ENCODE results near the gene ABHD6.

The ABHD6 gene

DNA sequence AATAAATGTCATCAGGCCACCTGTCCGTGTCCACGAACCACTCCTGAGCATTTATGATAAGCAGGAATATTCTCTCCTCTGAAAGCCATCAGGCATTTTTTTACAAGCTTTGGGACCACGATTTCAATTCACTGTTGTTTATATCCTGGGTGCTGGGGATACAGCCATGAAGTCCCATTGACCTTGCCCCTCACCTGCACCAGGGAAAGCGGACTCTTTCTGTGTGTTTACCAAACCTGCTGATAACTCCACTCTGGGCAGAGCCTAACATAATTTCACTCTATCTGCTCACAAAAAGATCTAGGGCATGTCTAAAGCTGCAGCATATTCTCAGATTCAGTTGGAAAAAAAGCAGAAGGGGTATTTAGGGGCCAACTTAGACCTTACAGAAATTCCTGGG lies 31.6 kb upstream of the ABHD6 start:
- Histone ChIP-seq H3K27ac (replicated peaks) (no peak overlapping the region), H3K4me3 (replicated peaks; ENCODE audit: insufficient read depth, low read length) (no peak overlapping the region), H3K27me3 (ENCODE audit: insufficient read depth, poor library complexity, severe bottlenecking) (no peaks in the 10 kb centered on the region)
- DNase-seq (ENCODE audit: low read depth in 1 of 2, low spot score in 1 of 2), result no peak
- no peak for TF ChIP-seq GABPA (IDR thresholded peaks at IDR 0.05; ENCODE audit: low read depth)
- TF ChIP-seq SPI1 (IDR thresholded peaks at IDR 0.05; ENCODE audit: borderline replicate concordance, low read depth), result no peak
- TF ChIP-seq, protein P1, sequence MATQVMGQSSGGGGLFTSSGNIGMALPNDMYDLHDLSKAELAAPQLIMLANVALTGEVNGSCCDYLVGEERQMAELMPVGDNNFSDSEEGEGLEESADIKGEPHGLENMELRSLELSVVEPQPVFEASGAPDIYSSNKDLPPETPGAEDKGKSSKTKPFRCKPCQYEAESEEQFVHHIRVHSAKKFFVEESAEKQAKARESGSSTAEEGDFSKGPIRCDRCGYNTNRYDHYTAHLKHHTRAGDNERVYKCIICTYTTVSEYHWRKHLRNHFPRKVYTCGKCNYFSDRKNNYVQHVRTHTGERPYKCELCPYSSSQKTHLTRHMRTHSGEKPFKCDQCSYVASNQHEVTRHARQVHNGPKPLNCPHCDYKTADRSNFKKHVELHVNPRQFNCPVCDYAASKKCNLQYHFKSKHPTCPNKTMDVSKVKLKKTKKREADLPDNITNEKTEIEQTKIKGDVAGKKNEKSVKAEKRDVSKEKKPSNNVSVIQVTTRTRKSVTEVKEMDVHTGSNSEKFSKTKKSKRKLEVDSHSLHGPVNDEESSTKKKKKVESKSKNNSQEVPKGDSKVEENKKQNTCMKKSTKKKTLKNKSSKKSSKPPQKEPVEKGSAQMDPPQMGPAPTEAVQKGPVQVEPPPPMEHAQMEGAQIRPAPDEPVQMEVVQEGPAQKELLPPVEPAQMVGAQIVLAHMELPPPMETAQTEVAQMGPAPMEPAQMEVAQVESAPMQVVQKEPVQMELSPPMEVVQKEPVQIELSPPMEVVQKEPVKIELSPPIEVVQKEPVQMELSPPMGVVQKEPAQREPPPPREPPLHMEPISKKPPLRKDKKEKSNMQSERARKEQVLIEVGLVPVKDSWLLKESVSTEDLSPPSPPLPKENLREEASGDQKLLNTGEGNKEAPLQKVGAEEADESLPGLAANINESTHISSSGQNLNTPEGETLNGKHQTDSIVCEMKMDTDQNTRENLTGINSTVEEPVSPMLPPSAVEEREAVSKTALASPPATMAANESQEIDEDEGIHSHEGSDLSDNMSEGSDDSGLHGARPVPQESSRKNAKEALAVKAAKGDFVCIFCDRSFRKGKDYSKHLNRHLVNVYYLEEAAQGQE (IDR thresholded peaks at IDR 0.05; ENCODE audit: insufficient replicate concordance, low read depth), result no peak
- TF ChIP-seq POLR2AphosphoS5 (IDR thresholded peaks at IDR 0.05; ENCODE audit: low read depth), result no peak
- TF ChIP-seq, protein P2, sequence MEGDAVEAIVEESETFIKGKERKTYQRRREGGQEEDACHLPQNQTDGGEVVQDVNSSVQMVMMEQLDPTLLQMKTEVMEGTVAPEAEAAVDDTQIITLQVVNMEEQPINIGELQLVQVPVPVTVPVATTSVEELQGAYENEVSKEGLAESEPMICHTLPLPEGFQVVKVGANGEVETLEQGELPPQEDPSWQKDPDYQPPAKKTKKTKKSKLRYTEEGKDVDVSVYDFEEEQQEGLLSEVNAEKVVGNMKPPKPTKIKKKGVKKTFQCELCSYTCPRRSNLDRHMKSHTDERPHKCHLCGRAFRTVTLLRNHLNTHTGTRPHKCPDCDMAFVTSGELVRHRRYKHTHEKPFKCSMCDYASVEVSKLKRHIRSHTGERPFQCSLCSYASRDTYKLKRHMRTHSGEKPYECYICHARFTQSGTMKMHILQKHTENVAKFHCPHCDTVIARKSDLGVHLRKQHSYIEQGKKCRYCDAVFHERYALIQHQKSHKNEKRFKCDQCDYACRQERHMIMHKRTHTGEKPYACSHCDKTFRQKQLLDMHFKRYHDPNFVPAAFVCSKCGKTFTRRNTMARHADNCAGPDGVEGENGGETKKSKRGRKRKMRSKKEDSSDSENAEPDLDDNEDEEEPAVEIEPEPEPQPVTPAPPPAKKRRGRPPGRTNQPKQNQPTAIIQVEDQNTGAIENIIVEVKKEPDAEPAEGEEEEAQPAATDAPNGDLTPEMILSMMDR (IDR thresholded peaks at IDR 0.05; ENCODE audit: insufficient read depth, low read length), result no peak

DNA sequence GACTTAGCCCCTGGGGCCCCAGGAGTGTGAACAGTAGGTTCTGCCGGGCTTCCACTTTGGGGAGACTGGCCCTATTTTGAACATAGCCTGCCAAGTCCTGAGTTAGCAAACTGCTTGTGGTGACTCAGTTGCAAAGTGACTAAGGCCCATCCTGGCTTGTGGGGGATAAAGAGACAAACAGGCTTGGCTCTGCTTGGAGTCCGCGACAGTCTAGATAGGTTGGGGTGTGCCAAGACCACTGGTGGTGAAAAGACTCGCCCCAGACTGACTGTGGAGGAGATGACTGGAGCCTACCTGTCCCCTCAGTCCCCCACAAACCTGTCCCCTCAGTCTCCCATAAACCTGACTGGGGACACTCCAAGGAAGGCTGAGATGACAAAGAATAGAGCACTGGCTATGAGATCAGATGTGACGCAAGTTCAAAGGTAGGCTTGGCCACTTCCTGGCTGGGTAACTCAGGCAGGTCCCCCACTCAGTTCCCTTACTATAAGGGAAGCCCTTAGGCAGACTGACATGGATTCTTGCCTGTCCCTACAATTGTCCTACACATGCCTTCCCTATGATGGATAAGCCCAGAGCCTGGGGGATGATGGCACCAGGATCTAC lies 31.1 kb upstream of the ABHD6 start:
- no peak for DNase-seq (ENCODE audit: low read depth in 1 of 2, low spot score in 1 of 2)
- no peak overlapping the region for H3K27ac ChIP-seq (replicated peaks)

DNA sequence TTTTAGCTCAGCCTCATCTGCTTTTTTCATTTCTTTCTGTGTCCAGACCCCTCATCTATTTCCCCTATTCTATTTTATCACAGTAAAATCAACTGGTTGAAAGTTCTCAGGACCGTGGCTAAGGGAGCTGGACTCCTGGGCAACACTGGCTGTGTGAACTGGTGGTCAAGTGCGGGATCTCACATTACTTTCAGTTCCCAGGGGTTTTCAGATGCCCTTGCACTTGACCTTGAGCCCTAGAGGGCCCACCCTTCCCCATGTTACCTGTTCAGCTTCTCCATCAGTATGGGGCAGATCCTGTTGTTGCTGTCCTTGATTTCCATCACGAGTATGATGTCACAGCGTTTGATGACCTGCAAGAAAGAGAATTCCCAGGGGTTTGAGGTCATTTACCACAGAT lies 29.6 kb upstream of the ABHD6 start:
- DNase-seq (ENCODE audit: low read depth in 1 of 2, low spot score in 1 of 2), result no peak
- Histone ChIP-seq H3K27ac (replicated peaks) (no peak overlapping the region), H3K27me3 (ENCODE audit: insufficient read depth, poor library complexity, severe bottlenecking) (no peaks in the 10 kb centered on the region), H3K4me3 (replicated peaks; ENCODE audit: insufficient read depth, low read length) (no peak overlapping the region)
- TF ChIP-seq, protein P2 (IDR thresholded peaks at IDR 0.05; ENCODE audit: insufficient read depth, low read length), result no peak
- TF ChIP-seq POLR2AphosphoS5 (IDR thresholded peaks at IDR 0.05; ENCODE audit: low read depth) (no peak), GABPA (IDR thresholded peaks at IDR 0.05; ENCODE audit: low read depth) (no peak), SPI1 (IDR thresholded peaks at IDR 0.05; ENCODE audit: borderline replicate concordance, low read depth) (no peak)
- TF ChIP-seq, protein P1 (IDR thresholded peaks at IDR 0.05; ENCODE audit: insufficient replicate concordance, low read depth), result no peak

More for the DNA sequence above, 31.1 kb upstream of the ABHD6 start:
- TF ChIP-seq GABPA (IDR thresholded peaks at IDR 0.05; ENCODE audit: low read depth), result no peak
- no peak for TF ChIP-seq POLR2AphosphoS5 (IDR thresholded peaks at IDR 0.05; ENCODE audit: low read depth)
- H3K4me3 ChIP-seq (replicated peaks; ENCODE audit: insufficient read depth, low read length), result no peak overlapping the region
- H3K27me3 ChIP-seq (ENCODE audit: insufficient read depth, poor library complexity, severe bottlenecking), result no peaks in the 10 kb centered on the region

DNA sequence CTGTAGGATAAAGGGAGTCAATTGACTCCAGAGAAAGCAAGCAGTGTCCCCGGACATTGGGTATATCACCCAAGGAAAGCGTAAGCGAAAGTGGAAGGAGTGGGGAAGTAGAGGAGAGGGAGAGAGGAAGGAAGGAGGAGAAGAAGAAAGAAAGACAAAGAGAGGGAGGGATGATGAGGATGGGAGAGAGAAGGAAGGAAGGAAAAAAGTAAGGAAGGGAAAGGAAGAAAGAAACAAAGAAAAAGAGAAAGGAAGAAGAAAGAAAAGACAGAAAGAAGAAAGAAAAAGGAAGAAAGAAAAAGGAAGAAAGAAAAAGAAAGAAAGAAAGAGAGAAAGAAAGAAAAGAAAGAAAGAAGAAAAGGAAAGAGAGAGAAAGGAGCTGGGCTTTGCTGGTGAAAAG lies 27.7 kb upstream of the ABHD6 start:
- H3K4me3 ChIP-seq (replicated peaks; ENCODE audit: insufficient read depth, low read length), result no peak overlapping the region
- no peak overlapping the region for H3K27ac ChIP-seq (replicated peaks)
- H3K27me3 ChIP-seq (ENCODE audit: insufficient read depth, poor library complexity, severe bottlenecking), result no peaks in the 10 kb centered on the region
- TF ChIP-seq SPI1 (IDR thresholded peaks at IDR 0.05; ENCODE audit: borderline replicate concordance, low read depth) (no peak), GABPA (IDR thresholded peaks at IDR 0.05; ENCODE audit: low read depth) (no peak), POLR2AphosphoS5 (IDR thresholded peaks at IDR 0.05; ENCODE audit: low read depth) (no peak)
- TF ChIP-seq, protein P2 (IDR thresholded peaks at IDR 0.05; ENCODE audit: insufficient read depth, low read length), result no peak
- TF ChIP-seq, protein P1 (IDR thresholded peaks at IDR 0.05; ENCODE audit: insufficient replicate concordance, low read depth), result no peak
- no peak for DNase-seq (ENCODE audit: low read depth in 1 of 2, low spot score in 1 of 2)
